ENCODE results near the gene GREB1.

- TF ChIP-seq CTCF (conservative IDR thresholded peaks at IDR 0.05; ENCODE audit: low read depth, low read length) (no peak), EZH2 (IDR thresholded peaks at IDR 0.05; ENCODE audit: low read length, unreplicated experiment) (no peak), EZH2phosphoT487 (IDR thresholded peaks at IDR 0.05; ENCODE audit: borderline replicate concordance, low read length) (no peak)
These were observed 27.0 kb downstream of the GREB1 start for GRCh38 chr2:11560806-11561205.
